GM12878 (cell line): ENCODE results near the gene CFAP45. TPM values are rescaled to one million over a fixed set of nuclear protein-coding genes. Genes with fewer than 3 reads are reported as not detected.

Source experiments
- BHLHE40 ChIP-seq, 2 experiments: fragments of 450-650 bp in 1 of 2; IDR thresholded peaks; 2 replicates each; pipeline ENCODE4 v1.6.1; 2011 to 2017; ENCODE audit warnings: low read depth in 2 of 2, borderline replicate concordance in 1 of 2, improper control_type of control experiment in 1 of 2, low read length in 1 of 2, mild to moderate bottlenecking in 1 of 2
- FOXM1 ChIP-seq: IDR thresholded peaks from 2 replicates; pipeline ENCODE4 v1.6.1; 2012; ENCODE audit warnings: low read depth, mild to moderate bottlenecking, inconsistent platforms, low read length, moderate library complexity
- GATAD2B ChIP-seq: fragments of 450-650 bp; conservative IDR thresholded peaks from 2 replicates; pipeline ENCODE4 v1.6.1; 2017; ENCODE audit warnings: low read depth, mild to moderate bottlenecking, moderate library complexity
- IKZF2 ChIP-seq, 2 experiments: fragments of 450-650 bp; IDR thresholded peaks; 2 replicates each; pipeline ENCODE4 v1.6.1; 2017; ENCODE audit warnings: mild to moderate bottlenecking in 2 of 2, moderate library complexity in 2 of 2
- KDM1A ChIP-seq: fragments of 200-600 bp; sonication (generic); IDR thresholded peaks from 2 replicates; pipeline ENCODE4 v1.6.1; 2016; ENCODE audit warnings: borderline replicate concordance
- LARP7 ChIP-seq: fragments of 450-650 bp; IDR thresholded peaks from 2 replicates; pipeline ENCODE4 v1.6.1; 2017; ENCODE audit warnings: mild to moderate bottlenecking
- MXI1 ChIP-seq: fragments of 150-350 bp; IDR thresholded peaks from 2 replicates; pipeline ENCODE4 v1.6.1; 2011; ENCODE audit warnings: low read depth, mild to moderate bottlenecking, inconsistent platforms, low read length, improper control_type of control experiment
- POLR2A ChIP-seq: IDR thresholded peaks from 2 replicates; pipeline ENCODE4 v1.6.1; 2011; ENCODE audit warnings: low read depth, mild to moderate bottlenecking, low read length
- POLR2AphosphoS5 ChIP-seq: IDR thresholded peaks from 2 replicates; pipeline ENCODE4 v1.6.1; 2011; ENCODE audit warnings: mild to moderate bottlenecking, low read length, inconsistent platforms
- RBBP5 ChIP-seq: fragments of 200-600 bp; sonication (generic); conservative IDR thresholded peaks from 2 replicates; pipeline ENCODE4 v1.6.1; 2016
- SIX5 ChIP-seq: IDR thresholded peaks from 2 replicates; pipeline ENCODE4 v1.6.1; 2011; ENCODE audit warnings: mild to moderate bottlenecking, low read depth, low read length, moderate library complexity; ENCODE audit not compliant: severe bottlenecking
- SMAD1 ChIP-seq: fragments of 450-650 bp; IDR thresholded peaks from 2 replicates; pipeline ENCODE4 v1.6.1; 2018; ENCODE audit warnings: mild to moderate bottlenecking, low read depth; ENCODE audit not compliant: partially characterized antibody
- TAF1 ChIP-seq: IDR thresholded peaks from 2 replicates; pipeline ENCODE4 v1.6.1; 2011; ENCODE audit warnings: mild to moderate bottlenecking, low read depth, low read length, borderline replicate concordance
- TCF3 ChIP-seq: IDR thresholded peaks from 2 replicates; pipeline ENCODE4 v1.6.1; 2012; ENCODE audit warnings: low read depth, mild to moderate bottlenecking, low read length, borderline replicate concordance; ENCODE audit not compliant: insufficient read depth
- ZNF207 ChIP-seq: fragments of 450-650 bp; IDR thresholded peaks from 2 replicates; pipeline ENCODE4 v1.6.1; 2014; ENCODE audit warnings: antibody characterized with exemption, mild to moderate bottlenecking, borderline replicate concordance
- ZNF24 ChIP-seq: fragments of 450-650 bp; IDR thresholded peaks from 2 replicates; pipeline ENCODE4 v1.6.1; 2017; ENCODE audit warnings: antibody characterized with exemption, mild to moderate bottlenecking
- ZNF274 ChIP-seq: IDR thresholded peaks from one replicate; pipeline ENCODE4 v1.8.0; 2011; ENCODE audit not compliant: insufficient read length, insufficient read depth
- polyA plus RNA-seq, 11 experiments: library from polyadenylated mRNA; depleted of rRNA in 4 of 11; unstranded in 6 of 11; stranded (reverse) in 5 of 11; fragments of >200 nt; fragmentation: Nextera tagmentation in 4 of 11; fragmentation: Illumina TruSeq in 1 of 11; extraction: Ambion mirVana in 4 of 11; extraction: Trizol in 1 of 11; gene quantifications; 1 replicate in 1 of 11; 2 replicates in 10 of 11; pipeline versions ENCODE4 v1.2.1 to v1.2.3, GENCODE V29; 2011 to 2016; ENCODE audit warnings: inconsistent platforms in 2 of 11, missing spikeins in 2 of 11, low read depth in 1 of 11
- total RNA-seq, 4 experiments: library from RNA; depleted of rRNA in 3 of 4; stranded (reverse); fragments of >200 nt in 3 of 4; fragmentation: Illumina TruSeq in 1 of 4; extraction: Trizol in 1 of 4; gene quantifications; 2 replicates each; pipeline versions ENCODE4 v1.2.1 to v1.2.3, GENCODE V29; 2013 to 2021
- TF ChIP-seq, protein P1 (sequence below): fragments of 450-650 bp; IDR thresholded peaks from 2 replicates; pipeline ENCODE4 v1.6.1; 2017; ENCODE audit warnings: antibody characterized with exemption, mild to moderate bottlenecking, moderate library complexity
- TF ChIP-seq, protein P2 (sequence below): IDR thresholded peaks from 2 replicates; pipeline ENCODE4 v1.6.1; 2012; ENCODE audit warnings: low read length, inconsistent platforms
- TF ChIP-seq, protein P3 (sequence below): IDR thresholded peaks from 2 replicates; pipeline ENCODE4 v1.6.1; 2012; ENCODE audit warnings: mild to moderate bottlenecking, low read depth, low read length

Gene CFAP45
- total and polyA plus RNA-seq, 10 of the 15 experiments (the other 5 are each of a cell fraction or from before 2014, with no cell fraction given), result 0.43 to 0.91 (median 0.67) TPM

DNA sequence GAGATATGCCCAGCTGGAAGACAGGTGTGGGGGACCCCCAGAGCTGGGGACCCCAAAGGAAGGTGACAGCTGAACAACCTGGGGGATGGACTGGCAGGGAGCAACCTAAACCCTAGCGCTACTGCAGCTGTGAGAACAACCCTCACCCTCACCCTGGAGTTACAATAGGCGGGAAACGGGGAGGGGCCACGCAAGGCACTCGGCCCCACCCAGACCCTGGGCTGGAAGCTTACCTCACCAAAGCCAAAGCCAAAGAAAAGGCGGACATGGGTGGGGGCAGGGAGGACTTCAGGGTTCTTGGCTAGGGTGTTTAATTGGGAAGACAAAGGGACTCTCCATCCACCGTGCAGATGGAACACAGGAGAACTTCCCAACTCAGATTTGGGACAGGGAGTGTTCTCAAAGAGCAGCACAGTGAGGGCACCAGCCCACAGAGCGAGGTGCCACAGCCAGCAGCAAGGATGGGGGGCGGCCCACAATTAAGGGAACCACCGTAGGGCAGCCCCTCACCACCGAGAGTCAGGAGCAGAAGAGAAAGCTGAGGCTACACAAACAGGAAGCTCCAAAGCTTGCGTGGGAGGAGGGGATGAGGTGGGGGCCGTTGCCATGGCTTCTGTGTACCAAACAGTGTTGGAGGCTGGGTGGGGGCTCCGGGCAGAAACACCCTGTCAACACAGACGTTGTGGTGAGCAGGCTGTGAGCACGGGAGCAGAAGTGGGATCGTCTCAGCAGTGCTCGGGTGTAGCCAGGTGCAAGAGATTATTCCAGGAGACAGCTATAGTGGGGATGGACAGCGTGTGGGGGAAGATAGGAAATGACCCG, 23.4 kb upstream of the CFAP45 start (continued):
- TF ChIP-seq, protein P1, sequence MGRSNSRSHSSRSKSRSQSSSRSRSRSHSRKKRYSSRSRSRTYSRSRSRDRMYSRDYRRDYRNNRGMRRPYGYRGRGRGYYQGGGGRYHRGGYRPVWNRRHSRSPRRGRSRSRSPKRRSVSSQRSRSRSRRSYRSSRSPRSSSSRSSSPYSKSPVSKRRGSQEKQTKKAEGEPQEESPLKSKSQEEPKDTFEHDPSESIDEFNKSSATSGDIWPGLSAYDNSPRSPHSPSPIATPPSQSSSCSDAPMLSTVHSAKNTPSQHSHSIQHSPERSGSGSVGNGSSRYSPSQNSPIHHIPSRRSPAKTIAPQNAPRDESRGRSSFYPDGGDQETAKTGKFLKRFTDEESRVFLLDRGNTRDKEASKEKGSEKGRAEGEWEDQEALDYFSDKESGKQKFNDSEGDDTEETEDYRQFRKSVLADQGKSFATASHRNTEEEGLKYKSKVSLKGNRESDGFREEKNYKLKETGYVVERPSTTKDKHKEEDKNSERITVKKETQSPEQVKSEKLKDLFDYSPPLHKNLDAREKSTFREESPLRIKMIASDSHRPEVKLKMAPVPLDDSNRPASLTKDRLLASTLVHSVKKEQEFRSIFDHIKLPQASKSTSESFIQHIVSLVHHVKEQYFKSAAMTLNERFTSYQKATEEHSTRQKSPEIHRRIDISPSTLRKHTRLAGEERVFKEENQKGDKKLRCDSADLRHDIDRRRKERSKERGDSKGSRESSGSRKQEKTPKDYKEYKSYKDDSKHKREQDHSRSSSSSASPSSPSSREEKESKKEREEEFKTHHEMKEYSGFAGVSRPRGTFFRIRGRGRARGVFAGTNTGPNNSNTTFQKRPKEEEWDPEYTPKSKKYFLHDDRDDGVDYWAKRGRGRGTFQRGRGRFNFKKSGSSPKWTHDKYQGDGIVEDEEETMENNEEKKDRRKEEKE, result no peak
- TF ChIP-seq BHLHE40 (IDR thresholded peaks at IDR 0.05; ENCODE audit: borderline replicate concordance in 1 of 2, low read depth in 2 of 2, low read length in 1 of 2) (peak; percentile 93 to 96), TAF1 (peak; percentile 60; the same call in 1 of the 2 replicates), ZNF24 (no peak), TCF3 (peak; percentile 71), LARP7 (peak; percentile 50; the same call in 1 of the 2 replicates), POLR2AphosphoS5 (peak; percentile 86), SMAD1 (peak; percentile 90), MXI1 (peak; percentile 89), RBBP5 (no peak), IKZF2 (IDR thresholded peaks at IDR 0.05) (peak; percentile 98), KDM1A (no peak), SIX5 (no peak), FOXM1 (peak; percentile 52), GATAD2B (peak; percentile 94), ZNF274 (no peak), ZNF207 (0 out of 2 replicates have a peak, but pooled peaks have one; percentile 65), POLR2A (peak; percentile 77)
- TF ChIP-seq, protein P2, sequence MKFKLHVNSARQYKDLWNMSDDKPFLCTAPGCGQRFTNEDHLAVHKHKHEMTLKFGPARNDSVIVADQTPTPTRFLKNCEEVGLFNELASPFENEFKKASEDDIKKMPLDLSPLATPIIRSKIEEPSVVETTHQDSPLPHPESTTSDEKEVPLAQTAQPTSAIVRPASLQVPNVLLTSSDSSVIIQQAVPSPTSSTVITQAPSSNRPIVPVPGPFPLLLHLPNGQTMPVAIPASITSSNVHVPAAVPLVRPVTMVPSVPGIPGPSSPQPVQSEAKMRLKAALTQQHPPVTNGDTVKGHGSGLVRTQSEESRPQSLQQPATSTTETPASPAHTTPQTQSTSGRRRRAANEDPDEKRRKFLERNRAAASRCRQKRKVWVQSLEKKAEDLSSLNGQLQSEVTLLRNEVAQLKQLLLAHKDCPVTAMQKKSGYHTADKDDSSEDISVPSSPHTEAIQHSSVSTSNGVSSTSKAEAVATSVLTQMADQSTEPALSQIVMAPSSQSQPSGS, result peak; percentile 63; the same call in 1 of the 2 replicates
- TF ChIP-seq, protein P3, sequence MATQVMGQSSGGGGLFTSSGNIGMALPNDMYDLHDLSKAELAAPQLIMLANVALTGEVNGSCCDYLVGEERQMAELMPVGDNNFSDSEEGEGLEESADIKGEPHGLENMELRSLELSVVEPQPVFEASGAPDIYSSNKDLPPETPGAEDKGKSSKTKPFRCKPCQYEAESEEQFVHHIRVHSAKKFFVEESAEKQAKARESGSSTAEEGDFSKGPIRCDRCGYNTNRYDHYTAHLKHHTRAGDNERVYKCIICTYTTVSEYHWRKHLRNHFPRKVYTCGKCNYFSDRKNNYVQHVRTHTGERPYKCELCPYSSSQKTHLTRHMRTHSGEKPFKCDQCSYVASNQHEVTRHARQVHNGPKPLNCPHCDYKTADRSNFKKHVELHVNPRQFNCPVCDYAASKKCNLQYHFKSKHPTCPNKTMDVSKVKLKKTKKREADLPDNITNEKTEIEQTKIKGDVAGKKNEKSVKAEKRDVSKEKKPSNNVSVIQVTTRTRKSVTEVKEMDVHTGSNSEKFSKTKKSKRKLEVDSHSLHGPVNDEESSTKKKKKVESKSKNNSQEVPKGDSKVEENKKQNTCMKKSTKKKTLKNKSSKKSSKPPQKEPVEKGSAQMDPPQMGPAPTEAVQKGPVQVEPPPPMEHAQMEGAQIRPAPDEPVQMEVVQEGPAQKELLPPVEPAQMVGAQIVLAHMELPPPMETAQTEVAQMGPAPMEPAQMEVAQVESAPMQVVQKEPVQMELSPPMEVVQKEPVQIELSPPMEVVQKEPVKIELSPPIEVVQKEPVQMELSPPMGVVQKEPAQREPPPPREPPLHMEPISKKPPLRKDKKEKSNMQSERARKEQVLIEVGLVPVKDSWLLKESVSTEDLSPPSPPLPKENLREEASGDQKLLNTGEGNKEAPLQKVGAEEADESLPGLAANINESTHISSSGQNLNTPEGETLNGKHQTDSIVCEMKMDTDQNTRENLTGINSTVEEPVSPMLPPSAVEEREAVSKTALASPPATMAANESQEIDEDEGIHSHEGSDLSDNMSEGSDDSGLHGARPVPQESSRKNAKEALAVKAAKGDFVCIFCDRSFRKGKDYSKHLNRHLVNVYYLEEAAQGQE, result no peak
